BLaER1 (cell line): ENCODE measurements around the gene ELOVL3.

ENCODE experiments used
- H3K27ac ChIP-seq: shearing (Covaris generic); formaldehyde crosslinking; 2 replicates; pipeline ENCODE4 v1.8.1; 2022
- H3K27me3 ChIP-seq: shearing (Covaris generic); formaldehyde crosslinking; 2 replicates; pipeline ENCODE4 v1.8.1; 2022
- H3K36me3 ChIP-seq: shearing (Covaris generic); formaldehyde crosslinking; 2 replicates; pipeline ENCODE4 v1.8.1; 2022
- H3K4me1 ChIP-seq: shearing (Covaris generic); formaldehyde crosslinking; 2 replicates; pipeline ENCODE4 v1.8.1; 2022
- H3K4me2 ChIP-seq: shearing (Covaris generic); formaldehyde crosslinking; 2 replicates; pipeline ENCODE4 v1.8.1; 2022
- H3K4me3 ChIP-seq: shearing (Covaris generic); formaldehyde crosslinking; 2 replicates; pipeline ENCODE4 v1.8.1; 2022
- H3K9ac ChIP-seq: shearing (Covaris generic); formaldehyde crosslinking; 2 replicates; pipeline ENCODE4 v1.8.1; 2022
- H3K9me3 ChIP-seq: shearing (Covaris generic); formaldehyde crosslinking; 2 replicates; pipeline ENCODE4 v1.8.1; 2022
- H4K20me1 ChIP-seq: shearing (Covaris generic); formaldehyde crosslinking; 2 replicates; pipeline ENCODE4 v1.8.1; 2022
- Cebpa-rat ChIP-seq: shearing (Covaris generic); IDR thresholded peaks from 2 replicates; pipeline ENCODE4 v1.8.1; 2022

ELOVL3 gene

DNA sequence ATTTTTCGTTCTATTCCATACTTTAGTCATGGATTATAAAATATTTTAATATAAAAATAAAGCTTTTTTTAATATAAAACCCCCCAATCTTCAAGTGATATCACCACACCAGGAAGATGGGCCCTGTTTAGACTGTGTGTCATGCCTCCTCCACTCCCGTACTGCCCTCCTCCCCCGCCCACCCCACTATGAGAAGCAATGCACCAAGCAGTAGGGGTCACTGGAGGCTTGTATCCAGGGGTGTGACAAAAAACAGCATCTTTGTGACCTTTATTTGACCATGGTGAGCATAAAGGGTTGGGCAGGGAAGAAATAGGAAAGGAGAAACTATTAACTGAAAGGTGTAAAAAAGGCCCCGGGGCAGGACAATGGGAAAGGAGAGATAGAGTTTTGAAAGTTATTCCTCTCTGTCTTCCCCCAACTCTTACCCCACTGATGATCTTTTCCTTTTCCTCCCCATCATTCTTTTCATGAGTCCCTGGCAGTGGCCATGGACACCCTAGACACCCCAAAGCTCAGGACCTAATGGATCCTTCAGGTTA, 11.7 kb downstream of the ELOVL3 start:
- Histone ChIP-seq H3K9me3 (peaks cover 9% of the 10 kb centered on the region), H3K4me2 (no peak overlapping the region), H3K27me3 (peaks cover 40% of the 10 kb centered on the region), H4K20me1 (no peaks in the 10 kb centered on the region), H3K36me3 (no peaks in the 10 kb centered on the region), H3K27ac (no peak overlapping the region), H3K9ac (no peak overlapping the region), H3K4me3 (no peak overlapping the region), H3K4me1 (0 out of 2 replicates have a peak, but pooled peaks cover 6% of the 10 kb centered on the region)
- no peak for TF ChIP-seq Cebpa-rat

DNA sequence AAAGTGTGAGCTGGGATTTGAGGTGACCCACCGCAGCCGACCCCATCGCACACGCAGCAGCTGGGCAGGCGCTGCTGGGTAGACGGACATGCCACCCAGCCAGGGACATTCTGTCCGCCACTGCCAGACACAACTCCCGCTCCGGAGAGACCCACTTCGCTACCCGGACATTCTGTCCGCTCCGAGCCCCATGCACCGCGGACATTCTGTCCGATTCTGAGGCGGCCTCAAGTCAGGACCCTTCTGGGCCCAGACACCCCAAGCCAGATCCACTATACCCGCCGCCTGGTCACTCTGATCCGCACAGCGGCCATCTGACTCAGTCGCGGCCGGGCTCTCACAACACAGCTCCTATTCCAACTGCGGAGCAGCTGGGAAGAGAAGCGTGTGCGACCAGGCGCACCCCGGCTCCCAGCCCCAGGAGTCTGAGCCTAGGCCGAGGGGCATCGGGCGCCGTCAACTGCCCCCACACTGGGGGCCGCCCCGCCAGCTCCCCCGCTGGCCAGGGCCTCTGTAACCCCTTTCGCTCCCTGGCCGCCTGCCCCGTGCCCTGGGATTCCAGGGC, 14.4 kb downstream of the ELOVL3 start:
- Histone ChIP-seq H3K4me2 (no peak overlapping the region), H3K27me3 (peaks cover 44% of the 10 kb centered on the region), H3K9me3 (peaks cover 9% of the 10 kb centered on the region), H3K4me3 (no peak overlapping the region), H4K20me1 (peaks cover under 1% of the 10 kb centered on the region; the same call in 1 of the 2 replicates), H3K4me1 (peaks cover 12% of the 10 kb centered on the region), H3K27ac (no peak overlapping the region), H3K36me3 (no peaks in the 10 kb centered on the region), H3K9ac (no peak overlapping the region)
- no peak for TF ChIP-seq Cebpa-rat

DNA sequence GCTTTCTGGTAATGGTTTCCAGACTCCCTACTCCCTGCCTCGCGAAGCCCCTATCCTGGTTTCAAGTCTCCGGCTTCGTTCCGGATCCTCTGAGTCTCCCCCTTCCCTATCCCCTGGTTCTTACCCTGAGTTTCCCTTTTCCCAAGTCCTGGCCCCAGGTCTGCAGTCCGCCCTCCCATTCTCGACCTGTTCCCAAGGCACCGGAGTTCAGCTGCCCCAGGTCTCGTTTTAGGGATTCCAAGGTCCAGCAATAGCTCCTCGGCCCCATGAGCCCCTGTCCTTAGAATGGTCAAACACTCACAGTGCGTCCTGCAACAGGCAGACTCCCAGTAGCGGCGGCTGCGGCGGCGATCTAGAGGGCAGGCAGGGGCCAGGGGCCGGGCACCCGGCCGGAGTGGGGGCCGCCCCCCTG, 14.9 kb downstream of the ELOVL3 start:
- no peak overlapping the region for H3K9ac ChIP-seq
- no peaks in the 10 kb centered on the region for H3K36me3 ChIP-seq
- peaks cover 5% of the 10 kb centered on the region for H4K20me1 ChIP-seq
- H3K27ac ChIP-seq, result no peak overlapping the region
- H3K27me3 ChIP-seq, result peaks cover 44% of the 10 kb centered on the region
- peaks cover 9% of the 10 kb centered on the region for H3K9me3 ChIP-seq
- peaks cover 13% of the 10 kb centered on the region for H3K4me1 ChIP-seq
- peak overlapping the region; percentile 30; the same call in 1 of the 2 replicates for H3K4me2 ChIP-seq
- TF ChIP-seq Cebpa-rat, result no peak
- H3K4me3 ChIP-seq, result peak overlapping the region; percentile 25; the same call in 1 of the 2 replicates

DNA sequence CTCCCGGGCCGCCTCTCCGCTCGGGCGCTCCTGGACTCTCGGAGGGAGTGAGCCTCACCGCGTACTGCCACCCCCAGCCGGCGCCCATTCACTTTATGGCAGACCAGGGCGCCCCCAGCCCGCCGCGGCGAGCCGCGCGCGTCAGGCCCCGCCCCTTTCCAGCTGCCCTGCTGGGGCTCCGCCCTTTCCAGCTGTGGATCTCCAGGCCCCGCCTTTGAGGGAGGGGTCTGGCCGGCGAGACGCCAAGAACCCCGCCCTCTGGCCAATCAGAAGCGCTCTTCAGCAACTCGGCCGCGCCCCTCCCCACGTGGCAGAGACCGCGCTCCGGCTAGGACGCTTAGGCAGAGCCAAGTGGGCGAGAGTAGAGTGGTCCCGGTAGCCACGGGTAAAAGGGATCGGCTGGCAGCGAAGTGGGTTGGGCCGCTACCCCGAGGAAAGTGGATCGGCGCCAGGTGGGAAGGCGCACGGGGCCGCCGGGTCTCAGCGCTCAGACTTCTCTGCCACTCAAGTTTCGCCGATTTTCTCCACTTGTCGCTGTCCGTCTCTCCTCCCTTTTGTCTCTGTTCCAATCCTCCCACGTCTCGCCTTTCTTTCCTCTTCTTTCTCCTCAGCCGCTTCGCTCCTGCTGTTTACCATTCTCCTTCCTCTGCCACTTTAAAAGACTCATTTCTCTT, 15.5 kb downstream of the ELOVL3 start, which contains the start of gene PITX3:
PITX3 (minus strand) TSS at position 69 of the 674 bp plus-strand sequence. CDS start 9,432 bp downstream, outside the sequence.
- Histone ChIP-seq H3K27ac (no peak within 1 kb of the TSS), H3K27me3 (peaks cover 44% of the 10 kb centered on the region), H4K20me1 (peaks cover 11% of the 10 kb centered on the region), H3K4me2 (peak within 1 kb of the TSS; percentile 30; the same call in 1 of the 2 replicates), H3K4me3 (peak within 1 kb of the TSS; percentile 25; the same call in 1 of the 2 replicates), H3K9me3 (peaks cover 9% of the 10 kb centered on the region), H3K4me1 (peaks cover 18% of the 10 kb centered on the region), H3K9ac (no peak within 1 kb of the TSS), H3K36me3 (no peaks in the 10 kb centered on the region)
- TF ChIP-seq Cebpa-rat, result no peak

DNA sequence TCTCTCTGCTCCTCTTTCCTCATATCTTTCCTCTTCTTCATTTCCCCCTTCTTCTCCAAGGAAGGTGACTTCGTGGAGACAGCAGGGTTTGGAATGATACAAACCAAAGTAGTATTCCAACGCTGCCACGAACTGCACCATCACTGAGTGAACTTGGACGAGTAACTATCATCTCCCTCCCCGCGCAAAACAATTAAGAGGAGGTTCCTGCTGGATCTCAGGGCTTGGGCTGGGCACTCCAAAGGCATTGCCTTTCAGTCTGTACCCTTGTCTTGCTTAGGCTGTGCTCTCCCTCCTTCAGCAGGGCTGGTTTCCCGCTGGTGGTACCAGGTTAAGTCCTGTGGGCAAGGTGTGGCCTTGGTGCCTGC, 16.0 kb downstream of the ELOVL3 start:
- no peak overlapping the region for H3K27ac ChIP-seq
- H3K9me3 ChIP-seq, result peaks cover 9% of the 10 kb centered on the region
- no peak for TF ChIP-seq Cebpa-rat
- no peak overlapping the region for H3K9ac ChIP-seq
- peaks cover 16% of the 10 kb centered on the region for H4K20me1 ChIP-seq
- no peak overlapping the region for H3K4me3 ChIP-seq
- peaks cover 44% of the 10 kb centered on the region for H3K27me3 ChIP-seq
- no peaks in the 10 kb centered on the region for H3K36me3 ChIP-seq
- H3K4me1 ChIP-seq, result peaks cover 24% of the 10 kb centered on the region
- H3K4me2 ChIP-seq, result no peak overlapping the region

DNA sequence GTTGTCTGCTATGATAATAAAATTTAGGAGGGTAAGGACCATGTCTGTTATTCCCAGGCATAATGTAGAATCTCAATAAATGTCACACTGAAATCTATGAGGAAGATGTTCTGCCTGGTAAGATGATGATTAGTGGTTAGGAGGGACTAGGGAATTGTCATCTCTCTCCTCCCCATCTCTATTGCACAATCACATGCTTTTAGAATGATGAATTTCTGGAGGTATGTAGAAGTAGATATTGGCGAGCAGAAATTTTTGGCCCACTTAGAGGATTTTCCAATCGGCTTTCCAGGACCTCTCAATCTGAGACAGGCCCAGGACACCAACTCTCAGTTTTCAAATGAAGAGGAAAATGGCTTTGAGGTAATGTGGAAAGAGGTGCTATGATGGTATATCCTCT, 17.2 kb downstream of the ELOVL3 start:
- peaks cover 44% of the 10 kb centered on the region for H3K27me3 ChIP-seq
- peaks cover 2% of the 10 kb centered on the region; the same call in 1 of the 2 replicates for H3K36me3 ChIP-seq
- peaks cover 28% of the 10 kb centered on the region for H4K20me1 ChIP-seq
- peak; percentile 60; the same call in 1 of the 2 replicates for TF ChIP-seq Cebpa-rat
- peaks cover 36% of the 10 kb centered on the region for H3K4me1 ChIP-seq
- H3K9ac ChIP-seq, result no peak overlapping the region
- peaks cover 9% of the 10 kb centered on the region for H3K9me3 ChIP-seq
- H3K4me2 ChIP-seq, result no peak overlapping the region
- no peak overlapping the region for H3K4me3 ChIP-seq
- no peak overlapping the region for H3K27ac ChIP-seq

DNA sequence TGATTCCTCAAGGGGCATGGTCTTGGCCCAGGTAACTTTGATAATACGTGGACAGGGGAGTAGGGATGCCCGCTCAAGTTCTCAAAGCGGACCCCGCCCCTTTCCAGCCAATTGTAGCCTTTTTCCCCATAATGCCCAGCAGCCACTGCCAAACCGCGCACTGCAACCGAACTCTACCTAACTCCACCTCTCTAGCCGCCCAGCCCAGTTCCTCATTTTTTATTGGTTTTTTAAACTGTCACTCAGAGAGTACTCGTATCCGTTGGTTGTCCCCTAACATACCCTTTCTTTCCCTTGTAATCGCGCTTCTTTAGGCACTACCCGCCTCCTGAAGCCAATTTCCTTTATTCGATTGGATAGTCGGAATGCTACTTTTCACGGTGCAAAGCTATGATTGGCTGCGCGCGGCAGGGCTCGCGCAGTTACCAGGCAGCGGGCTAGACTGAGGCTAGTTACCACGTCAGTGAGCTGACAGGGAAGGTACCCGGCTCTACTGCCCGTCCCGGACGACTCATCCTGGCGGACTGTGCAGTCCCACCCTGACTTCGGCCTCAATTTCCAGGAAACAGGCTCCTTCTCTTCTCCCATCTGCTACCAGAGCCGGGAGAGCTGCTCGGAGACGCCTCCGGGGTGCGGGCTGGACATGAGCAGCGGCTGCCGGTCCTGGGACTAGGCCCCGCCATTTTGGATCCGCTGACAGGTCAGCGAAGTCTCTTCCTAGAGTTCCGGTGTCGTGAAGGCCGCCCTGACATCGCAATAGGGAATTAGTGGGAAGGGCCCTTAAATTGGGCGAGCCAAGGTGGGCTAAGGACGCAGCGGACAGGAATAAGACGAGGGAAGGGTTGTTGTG, 19.2 kb downstream of the ELOVL3 start, which contains the start of gene GBF1:
GBF1 (plus strand) TSS at position 451 of the 850 bp plus-strand sequence. CDS start 13,407 bp downstream, outside the sequence.
- H3K27ac ChIP-seq, result peak within 1 kb of the TSS; percentile 67
- H3K36me3 ChIP-seq, result peaks cover 22% of the 10 kb centered on the region
- H3K9ac ChIP-seq, result peak within 1 kb of the TSS; percentile 86
- H3K4me1 ChIP-seq, result peaks cover 40% of the 10 kb centered on the region
- H3K9me3 ChIP-seq, result peaks cover 9% of the 10 kb centered on the region
- TF ChIP-seq Cebpa-rat, result no peak
- peaks cover 48% of the 10 kb centered on the region for H4K20me1 ChIP-seq
- H3K4me2 ChIP-seq, result peak within 1 kb of the TSS; percentile 93
- H3K27me3 ChIP-seq, result peaks cover 29% of the 10 kb centered on the region
- peak within 1 kb of the TSS; percentile 91 for H3K4me3 ChIP-seq

DNA sequence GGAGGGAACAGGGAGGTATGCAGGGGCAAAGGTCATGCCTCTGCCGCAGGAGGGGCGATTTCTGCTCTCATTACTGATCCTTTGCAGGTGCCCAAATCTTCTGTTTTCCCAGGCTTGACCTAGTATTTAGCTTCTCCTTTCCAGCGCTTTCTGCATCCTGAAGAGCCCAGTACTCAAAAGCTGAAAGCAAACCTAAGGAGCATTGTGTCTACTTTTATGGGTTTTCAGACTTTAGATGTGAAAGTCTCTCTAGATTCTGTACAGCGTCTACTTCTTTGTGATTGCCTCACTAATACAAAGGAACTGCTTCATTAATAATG, 19.8 kb downstream of the ELOVL3 start:
- H3K9me3 ChIP-seq, result peaks cover 9% of the 10 kb centered on the region
- H3K4me1 ChIP-seq, result peaks cover 40% of the 10 kb centered on the region
- peaks cover 54% of the 10 kb centered on the region for H4K20me1 ChIP-seq
- peak overlapping the region; percentile 86 for H3K9ac ChIP-seq
- H3K4me2 ChIP-seq, result peak overlapping the region; percentile 88
- TF ChIP-seq Cebpa-rat, result no peak
- H3K27me3 ChIP-seq, result peaks cover 23% of the 10 kb centered on the region
- H3K27ac ChIP-seq, result peak overlapping the region; percentile 67
- peaks cover 26% of the 10 kb centered on the region for H3K36me3 ChIP-seq
- peak overlapping the region; percentile 91 for H3K4me3 ChIP-seq

DNA sequence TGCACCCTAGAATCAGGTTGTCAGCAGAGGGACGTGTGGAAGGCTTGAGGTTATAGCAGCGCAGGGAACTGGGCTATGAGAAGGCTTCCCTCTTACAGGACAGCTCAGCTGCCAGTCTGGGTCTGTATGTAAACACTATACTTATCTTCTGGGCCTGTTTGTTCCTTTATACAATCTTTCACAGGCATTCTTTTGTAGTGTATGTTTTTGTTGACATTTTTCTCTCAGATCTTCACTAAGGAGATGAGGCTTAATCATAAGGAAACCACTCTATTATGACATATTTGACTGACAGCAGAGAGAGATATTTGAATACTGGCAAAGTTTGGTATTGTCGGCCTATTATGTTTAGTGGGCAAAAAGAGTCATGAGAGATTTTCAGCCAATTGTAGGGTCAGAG, 20.2 kb downstream of the ELOVL3 start:
- TF ChIP-seq Cebpa-rat, result no peak
- H3K27ac ChIP-seq, result peak overlapping the region; percentile 67; the same call in 1 of the 2 replicates
- peak overlapping the region; percentile 86 for H3K9ac ChIP-seq
- H3K9me3 ChIP-seq, result peaks cover 7% of the 10 kb centered on the region
- H3K27me3 ChIP-seq, result peaks cover 19% of the 10 kb centered on the region
- peaks cover 38% of the 10 kb centered on the region for H3K4me1 ChIP-seq
- peak overlapping the region; percentile 88 for H3K4me2 ChIP-seq
- H4K20me1 ChIP-seq, result peaks cover 58% of the 10 kb centered on the region
- H3K36me3 ChIP-seq, result peaks cover 29% of the 10 kb centered on the region
- peak overlapping the region; percentile 91 for H3K4me3 ChIP-seq
